HG03558 (cell line): ENCODE measurements around the gene UBAP2.

Experiments
- ATAC-seq: cut with Tn5 transposase; IDR thresholded peaks from one replicate; pipeline ENCODE4 v1.9.1; 2021; ENCODE audit warnings: moderate number of reproducible peaks; ENCODE audit not compliant: unreplicated experiment; ENCODE audit errors: extremely low read depth

Gene UBAP2

DNA sequence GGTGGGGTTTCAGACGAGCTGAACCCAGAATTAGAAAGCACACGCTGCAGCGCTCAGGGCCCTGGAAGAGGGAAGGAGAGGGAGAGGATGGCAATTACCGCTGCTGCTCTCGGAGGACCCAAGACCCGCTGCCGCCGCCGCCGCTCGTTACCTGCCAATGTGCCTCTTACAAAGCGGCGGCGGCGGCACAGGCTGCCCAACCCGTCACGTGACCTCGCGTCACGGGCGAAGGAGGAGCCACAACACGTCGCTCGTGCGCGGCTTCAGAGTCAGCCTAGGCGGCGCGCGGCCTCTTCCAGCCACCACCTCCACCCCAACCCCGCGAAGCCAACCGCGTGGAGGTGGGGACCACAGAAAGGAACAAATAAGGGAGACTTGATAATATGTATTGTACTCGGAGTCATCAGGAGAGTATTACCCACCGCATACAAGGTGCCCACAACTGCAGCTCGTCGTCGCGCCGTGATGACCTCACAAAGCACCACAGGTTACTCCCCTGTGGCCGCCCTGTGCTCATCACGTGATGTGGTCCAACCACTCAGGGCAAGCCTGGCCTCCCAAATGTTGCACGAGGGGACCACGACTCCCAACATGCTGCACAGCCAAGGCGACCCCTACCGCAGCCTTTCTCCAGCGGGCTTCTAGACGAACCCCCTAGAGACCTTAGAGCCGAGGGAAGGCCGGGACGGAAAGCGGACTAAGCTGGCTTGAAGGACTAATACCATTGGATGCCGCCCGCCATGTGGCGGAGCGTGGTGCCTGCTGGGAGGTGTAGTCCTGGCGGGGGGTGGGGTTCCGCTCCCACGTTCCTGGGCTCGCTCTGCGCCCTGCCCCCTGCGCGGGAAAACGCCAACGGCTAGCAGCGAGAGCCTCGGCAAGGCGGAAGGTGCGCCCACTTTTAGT, at the start of gene UBAP2:
Gene UBAP2 (minus strand): TSS at position 161 of the 903 bp plus-strand sequence. CDS start 31,739 bp downstream, outside the sequence.
- peak; percentile 54 for ATAC-seq

- ATAC-seq = no peak
Measured at GRCh38 chr9:34098307-34098706, 49.6 kb upstream of the UBAP2 start.

DNA sequence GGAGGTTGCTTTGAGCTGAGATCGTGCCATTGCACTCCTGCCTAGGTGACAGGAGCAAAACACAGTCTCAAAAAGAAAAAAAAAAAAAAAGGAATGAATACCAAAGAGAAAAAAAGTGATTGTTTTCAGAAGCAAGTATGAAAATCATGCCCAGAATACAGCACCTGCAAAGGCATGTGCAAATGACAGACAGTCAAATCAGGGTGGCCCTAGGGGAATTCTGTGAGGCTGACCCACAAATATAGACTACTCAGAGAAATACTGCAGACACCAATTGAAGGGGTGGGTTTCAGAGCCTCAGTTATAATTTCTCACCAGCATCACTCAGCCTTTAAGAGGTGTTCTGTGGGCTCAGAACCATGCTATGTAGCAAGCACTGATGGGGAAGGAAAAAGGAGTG, 49.2 kb upstream of the UBAP2 start:
- peak; percentile 45 for ATAC-seq

DNA sequence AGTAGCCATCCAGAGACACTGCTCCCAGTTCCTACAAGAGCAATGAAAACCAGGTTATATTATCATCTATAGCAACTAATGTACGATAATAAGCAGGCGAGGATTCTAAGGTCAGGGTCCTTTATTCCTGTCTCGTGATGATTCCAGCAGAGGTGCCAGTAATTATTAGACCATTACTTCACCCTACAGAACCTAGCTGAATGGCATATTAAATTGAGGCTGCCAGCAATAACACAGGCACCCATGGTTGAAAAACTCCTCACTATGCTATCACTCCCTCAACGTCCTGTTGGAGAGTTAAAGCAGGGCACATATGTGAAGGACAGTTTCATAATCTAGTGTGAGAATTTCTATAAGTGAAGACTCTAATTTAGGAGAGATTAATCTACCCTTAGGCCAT, 48.1 kb upstream of the UBAP2 start:
- ATAC-seq = no peak

GRCh38 chr9:34093578-34093977, 44.9 kb upstream of the UBAP2 start:
- ATAC-seq = no peak

GRCh38 chr9:34089311-34089710, 40.6 kb upstream of the UBAP2 start:
- no peak for ATAC-seq

- ATAC-seq = no peak
Measured at GRCh38 chr9:34087370-34087769, 38.7 kb upstream of the UBAP2 start.

DNA sequence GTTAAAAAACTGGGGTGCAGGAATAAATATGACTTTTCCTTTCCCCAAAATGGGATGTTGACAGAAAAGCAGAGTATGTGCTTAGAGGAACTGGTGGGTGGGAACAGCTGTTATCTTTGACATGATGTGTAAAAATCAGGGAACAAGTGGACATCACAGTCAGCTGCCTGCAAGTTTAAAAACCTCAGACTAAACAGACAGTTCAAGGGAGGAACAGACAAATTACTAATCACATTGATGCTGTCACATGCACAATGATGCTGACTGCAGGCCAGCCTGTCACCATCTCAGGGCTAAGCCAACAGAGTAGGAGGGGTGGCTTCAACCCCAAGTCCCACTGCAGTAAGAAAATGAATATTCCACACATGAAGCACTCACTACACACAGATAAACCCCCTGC, 38.2 kb upstream of the UBAP2 start:
- no peak for ATAC-seq

DNA sequence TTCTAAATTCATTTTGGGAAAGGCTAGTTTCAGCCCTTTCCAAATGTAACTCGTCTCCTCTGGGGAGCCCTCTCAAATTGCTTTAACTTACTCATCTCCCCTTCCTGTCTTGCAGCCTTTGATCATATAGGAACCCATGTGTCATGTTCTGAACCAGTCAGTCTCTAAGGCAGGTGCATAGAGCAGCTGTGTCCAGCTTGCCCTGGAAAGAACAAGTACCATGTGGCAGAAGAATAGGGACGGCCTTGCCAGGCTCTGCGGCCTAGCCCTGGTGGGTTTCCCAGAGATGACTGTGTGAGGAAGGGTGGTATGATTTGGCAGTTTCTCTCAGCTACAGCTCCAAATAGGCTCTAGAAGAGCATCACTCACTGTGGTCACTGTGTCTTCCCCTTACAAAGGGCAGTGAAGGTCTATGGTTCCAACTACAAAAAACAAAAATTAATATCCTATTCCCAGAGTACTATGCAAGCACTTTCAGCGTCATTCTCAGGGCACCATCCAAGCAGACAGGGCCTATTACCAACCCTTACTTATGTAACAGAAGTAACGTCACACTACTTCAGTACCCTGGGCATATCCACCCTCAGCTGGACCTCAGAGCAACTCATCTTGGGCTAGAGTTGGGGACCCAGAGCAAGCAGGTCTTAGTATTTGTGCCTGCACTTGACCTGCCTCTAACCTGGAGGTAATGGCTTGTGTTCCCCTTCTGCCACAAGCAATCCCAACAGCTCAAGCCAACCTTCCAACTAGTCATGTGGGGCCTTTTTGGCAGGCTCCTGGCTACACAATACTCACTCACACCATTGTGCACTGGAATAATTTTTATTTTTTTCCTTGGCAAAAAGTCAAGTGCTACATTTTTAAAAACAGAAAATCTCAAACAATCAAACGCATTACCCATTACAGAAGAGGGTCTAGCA, 37.2 kb upstream of the UBAP2 start:
- no peak for ATAC-seq

- no peak for ATAC-seq
Measured at GRCh38 chr9:34084562-34084961, 35.9 kb upstream of the UBAP2 start.

DNA sequence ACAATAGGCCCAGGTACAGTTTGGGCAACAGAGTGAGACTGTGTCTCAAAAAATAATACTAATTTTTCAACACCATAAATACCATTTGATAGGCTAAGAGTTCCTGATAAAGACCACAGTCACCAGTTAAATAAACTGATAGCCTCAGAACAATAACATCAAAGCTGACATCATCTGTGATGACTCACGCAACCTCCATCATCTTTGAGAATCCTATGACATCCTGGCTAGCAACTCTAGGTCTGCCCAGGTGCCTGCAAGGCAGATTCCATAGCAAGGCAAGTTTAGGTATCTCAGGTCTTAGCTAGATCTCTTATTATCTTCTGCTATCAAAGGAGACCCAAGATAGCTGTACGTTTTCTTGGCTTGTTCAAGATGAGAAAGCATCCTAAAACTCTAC, 30.5 kb upstream of the UBAP2 start:
- no peak for ATAC-seq

- no peak for ATAC-seq
Measured at GRCh38 chr9:34072868-34073590, 24.3 kb upstream of the UBAP2 start.

- ATAC-seq = no peak
Measured at GRCh38 chr9:34072410-34072809, 23.7 kb upstream of the UBAP2 start.

DNA sequence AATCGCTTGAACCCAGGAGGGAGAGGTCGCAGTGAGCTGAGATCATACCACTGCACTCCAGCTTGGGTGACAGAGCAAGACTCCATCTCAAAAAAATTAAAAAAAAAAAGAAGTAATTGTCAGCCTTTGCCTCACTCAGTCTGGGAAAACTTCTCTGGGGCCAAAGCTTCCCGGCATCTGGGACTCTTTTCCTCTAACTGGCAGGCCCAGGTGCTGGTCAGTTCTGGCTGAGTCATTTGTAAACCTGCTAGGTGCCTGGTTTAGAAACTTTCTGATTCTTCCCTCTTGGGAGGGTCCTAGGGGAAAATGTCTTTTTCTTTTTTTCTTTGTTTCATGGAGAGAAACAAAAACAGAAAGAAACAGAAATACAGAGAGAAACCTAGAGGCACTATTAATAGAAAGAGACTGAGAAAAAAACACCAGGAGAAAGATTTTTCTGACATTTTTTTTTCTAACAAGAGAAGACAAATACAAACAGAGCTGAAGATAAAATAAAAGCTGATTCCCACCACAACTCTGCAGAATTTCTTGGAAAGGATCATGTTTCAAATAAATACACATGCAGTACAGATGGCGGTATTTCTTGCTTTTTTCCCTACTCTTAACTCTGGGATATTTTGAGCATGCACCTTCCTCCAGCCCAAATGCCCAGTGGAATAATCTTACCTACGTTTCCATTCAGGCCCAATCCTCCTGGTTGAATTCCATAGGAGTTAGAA, 22.1 kb upstream of the UBAP2 start:
- ATAC-seq = no peak

DNA sequence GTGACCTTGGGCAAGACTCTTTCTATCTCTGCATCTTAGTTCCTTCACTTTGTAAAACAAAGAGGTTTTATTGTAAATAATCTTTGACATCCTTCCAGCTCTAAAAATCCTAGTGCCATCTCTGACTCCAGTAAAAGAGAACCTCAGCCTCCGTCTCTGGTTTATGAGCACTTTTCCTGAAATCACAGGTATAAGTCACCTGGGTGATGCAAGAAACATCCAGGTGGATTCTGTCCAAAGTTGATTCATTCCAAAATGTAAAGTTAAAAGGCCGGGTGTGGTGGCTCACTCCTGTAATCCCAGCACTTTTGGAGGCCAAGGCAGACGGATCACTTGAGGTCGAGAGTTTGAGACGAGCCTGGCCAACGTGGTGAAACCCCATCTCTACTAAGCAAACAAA, 21.1 kb upstream of the UBAP2 start:
- ATAC-seq = no peak

GRCh38 chr9:34065541-34065940, 16.9 kb upstream of the UBAP2 start:
- ATAC-seq = no peak

- ATAC-seq = no peak
Measured at GRCh38 chr9:34059954-34060353, 11.3 kb upstream of the UBAP2 start.

DNA sequence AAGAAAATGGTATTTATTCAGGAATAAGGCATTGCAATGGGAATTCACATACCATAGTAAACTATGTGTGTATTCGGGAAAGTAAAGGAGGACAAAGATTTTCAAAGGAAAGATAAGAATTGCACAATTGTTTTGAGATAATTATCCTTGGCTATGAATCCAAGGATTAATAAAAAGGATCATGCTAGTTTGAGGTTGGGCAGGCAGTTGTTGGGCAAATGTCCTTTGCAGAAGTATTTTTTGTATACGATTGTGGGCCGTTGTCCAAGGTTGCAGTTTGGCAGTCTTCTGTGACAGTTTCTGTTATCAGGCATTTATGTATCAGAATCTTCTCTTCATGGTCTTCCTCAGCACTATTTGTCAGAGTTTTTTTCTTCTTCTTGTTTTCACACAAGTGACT, 10.6 kb upstream of the UBAP2 start:
- ATAC-seq = no peak

GRCh38 chr9:34049630-34050384, 1.1 kb upstream of the UBAP2 start:
- no peak for ATAC-seq
